ENCODE data around the gene PFAS.

DNA sequence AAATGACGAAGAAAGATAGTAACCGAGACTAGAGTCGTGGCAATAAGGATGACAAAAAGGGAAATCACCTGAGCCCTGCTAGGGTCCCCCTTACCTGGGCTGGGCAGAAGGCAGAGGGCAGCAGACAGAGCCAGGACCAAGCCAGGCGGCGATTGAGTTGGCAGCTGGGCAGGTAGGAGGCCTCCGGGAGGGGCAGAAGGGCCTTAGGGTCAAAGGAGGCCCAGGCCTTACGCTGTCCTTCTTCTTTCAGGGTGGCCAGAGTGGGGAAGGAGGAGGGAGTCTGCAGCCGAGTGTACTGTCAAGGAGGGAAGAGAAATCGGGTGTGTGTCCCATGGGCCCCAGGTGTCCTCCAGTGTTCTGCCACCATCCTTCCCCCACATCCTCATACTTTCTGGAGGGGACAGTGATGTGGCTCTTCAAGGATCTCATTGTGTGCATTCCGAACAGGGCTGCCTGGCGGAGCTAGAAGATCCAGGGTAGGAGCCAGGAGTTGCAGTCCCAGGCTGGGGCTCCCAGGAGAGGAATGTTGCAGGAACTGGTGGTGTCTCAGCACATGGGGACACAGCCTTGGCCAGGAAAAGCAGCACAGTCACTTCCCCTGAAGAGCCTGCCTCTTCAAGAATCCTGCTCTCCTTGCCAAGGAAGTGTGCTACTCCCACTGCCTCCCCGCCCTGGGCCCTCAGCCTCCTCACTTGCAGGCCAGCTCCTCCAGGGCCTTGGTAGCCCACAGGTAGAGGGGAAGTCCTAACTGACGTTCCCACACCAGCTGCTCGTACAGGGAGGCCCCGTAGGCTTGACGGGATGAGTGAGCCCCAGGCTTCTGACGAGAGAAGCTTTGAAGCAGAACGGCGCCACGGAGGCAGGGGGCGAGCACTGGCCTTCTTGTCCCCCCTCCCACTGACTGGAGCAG lies 14.5 kb upstream of the PFAS start:
- no peak for TF ChIP-seq CTCF (IDR thresholded peaks at IDR 0.05)
- no peak for TF ChIP-seq POLR2AphosphoS5 (IDR thresholded peaks at IDR 0.05)
- TF ChIP-seq EP300 (IDR thresholded peaks at IDR 0.05) = no peak

Data from gastroesophageal sphincter (tissue), 3 donors.